IPS-11a (cell line): ENCODE results near the gene LOXHD1.

Source experiments
- H3K4me3 ChIP-seq: one replicate; pipeline ENCODE4 v1.5.1; 2013; ENCODE audit warnings: low read depth, low read length, control low read depth

Gene LOXHD1

GRCh38 chr18:46575851-46576250 is 81.2 kb downstream of the LOXHD1 start:
- H3K4me3 ChIP-seq, result no peak overlapping the region

GRCh38 chr18:46574743-46575115 is 82.3 kb downstream of the LOXHD1 start:
- H3K4me3 ChIP-seq, result no peak overlapping the region

- no peak overlapping the region for H3K4me3 ChIP-seq
Measured at GRCh38 chr18:46574000-46574742, 82.8 kb downstream of the LOXHD1 start.

- H3K4me3 ChIP-seq, result no peak overlapping the region
Measured at GRCh38 chr18:46573156-46573555, 83.9 kb downstream of the LOXHD1 start.

GRCh38 chr18:46571756-46572155 is 85.3 kb downstream of the LOXHD1 start:
- no peak overlapping the region for H3K4me3 ChIP-seq

- H3K4me3 ChIP-seq, result no peak overlapping the region
Measured at GRCh38 chr18:46570666-46571065, 86.4 kb downstream of the LOXHD1 start.

GRCh38 chr18:46570134-46570533 is 86.9 kb downstream of the LOXHD1 start:
- H3K4me3 ChIP-seq, result no peak overlapping the region

- no peak overlapping the region for H3K4me3 ChIP-seq
Measured at GRCh38 chr18:46569211-46569610, 87.8 kb downstream of the LOXHD1 start.

- no peak overlapping the region for H3K4me3 ChIP-seq
Measured at GRCh38 chr18:46567196-46567595, 89.8 kb downstream of the LOXHD1 start.

- H3K4me3 ChIP-seq, result no peak overlapping the region
Measured at GRCh38 chr18:46566111-46566510, 90.9 kb downstream of the LOXHD1 start.

- H3K4me3 ChIP-seq, result no peak overlapping the region
Measured at GRCh38 chr18:46565256-46565655, 91.8 kb downstream of the LOXHD1 start.

- H3K4me3 ChIP-seq, result no peak overlapping the region
Measured at GRCh38 chr18:46563317-46563716, 93.7 kb downstream of the LOXHD1 start.

- H3K4me3 ChIP-seq, result no peak overlapping the region
Measured at GRCh38 chr18:46562674-46563192, 94.3 kb downstream of the LOXHD1 start.

GRCh38 chr18:46560671-46561045 is 96.4 kb downstream of the LOXHD1 start:
- H3K4me3 ChIP-seq, result no peak overlapping the region

- H3K4me3 ChIP-seq, result no peak overlapping the region
Measured at GRCh38 chr18:46559946-46560670, 96.9 kb downstream of the LOXHD1 start.

GRCh38 chr18:46559296-46559695 is 97.7 kb downstream of the LOXHD1 start:
- no peak overlapping the region for H3K4me3 ChIP-seq

GRCh38 chr18:46556590-46557206 is 100.3 kb downstream of the LOXHD1 start:
- H3K4me3 ChIP-seq, result no peak overlapping the region

GRCh38 chr18:46555724-46556123 is 101.3 kb downstream of the LOXHD1 start:
- no peak overlapping the region for H3K4me3 ChIP-seq

- no peak overlapping the region for H3K4me3 ChIP-seq
Measured at GRCh38 chr18:46555213-46555612, 101.8 kb downstream of the LOXHD1 start.

GRCh38 chr18:46554406-46555080 is 102.5 kb downstream of the LOXHD1 start:
- no peak overlapping the region for H3K4me3 ChIP-seq

- no peak overlapping the region for H3K4me3 ChIP-seq
Measured at GRCh38 chr18:46550609-46551008, 106.4 kb downstream of the LOXHD1 start.
